ENCODE data around the gene STARD9.

- no peak for TF ChIP-seq CTCF (conservative IDR thresholded peaks at IDR 0.05 in 1 of 2, IDR thresholded peaks at IDR 0.05 in 1 of 2; ENCODE audit: extremely low read depth in 1 of 2, insufficient read depth in 1 of 2, low read depth in 1 of 2, low read length in 2 of 2)
- TF ChIP-seq EZH2 (IDR thresholded peaks at IDR 0.05; ENCODE audit: borderline replicate concordance, low read length): no peak
Observed at GRCh38 chr15:42547918-42548248, 27.5 kb upstream of the STARD9 start.

Data from mammary epithelial cell (primary cell).